GM21576 (cell line): Measurements from ENCODE around the gene CTBP1.

ENCODE experiments used
- ATAC-seq: cut with Tn5 transposase; IDR thresholded peaks from one replicate; pipeline ENCODE4 v1.9.1; 2021; ENCODE audit warnings: mild to moderate bottlenecking, moderate library complexity; ENCODE audit not compliant: unreplicated experiment

Gene CTBP1

DNA sequence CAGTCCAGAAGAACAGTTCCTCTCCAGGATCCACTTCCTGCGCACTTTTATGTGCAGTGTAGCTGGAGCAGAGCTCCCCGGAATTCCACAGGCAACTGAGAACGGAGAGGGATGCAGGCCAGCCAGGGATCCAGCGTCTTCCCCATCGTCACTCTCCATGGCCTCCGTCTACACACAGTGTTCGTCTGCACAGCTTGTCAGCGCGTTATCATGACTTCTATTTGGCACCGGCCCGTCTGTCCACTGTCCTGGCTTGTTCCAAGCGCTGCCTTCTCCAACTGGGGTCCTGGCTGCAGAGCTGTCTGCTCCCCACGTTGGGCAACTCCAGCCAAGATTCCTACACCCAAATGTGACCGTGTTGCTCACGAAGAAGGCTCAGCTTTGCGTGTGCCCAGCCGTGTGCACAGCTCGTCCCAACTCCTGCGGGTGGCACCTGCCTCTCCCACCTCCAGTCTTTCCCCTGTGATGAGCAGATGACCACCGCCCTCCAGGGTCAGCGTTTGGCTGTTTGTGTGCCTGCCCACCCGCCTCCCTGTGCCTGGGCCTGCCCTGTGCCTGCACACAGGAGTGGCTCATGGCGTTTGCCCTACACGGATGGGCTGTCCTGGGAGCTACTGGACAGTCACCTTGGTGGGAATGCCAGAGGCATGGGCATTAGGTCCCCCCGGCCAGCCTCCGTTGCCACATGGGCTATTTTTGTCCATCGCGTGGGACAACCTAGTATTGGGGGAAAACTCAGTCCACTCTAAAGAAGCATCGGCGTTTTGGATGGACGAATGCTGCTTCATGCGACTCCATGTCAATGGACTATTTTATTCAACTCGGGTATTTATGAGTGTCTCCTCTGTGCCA, 2.2 kb upstream of the CTBP1 start:
- ATAC-seq: no peak

DNA sequence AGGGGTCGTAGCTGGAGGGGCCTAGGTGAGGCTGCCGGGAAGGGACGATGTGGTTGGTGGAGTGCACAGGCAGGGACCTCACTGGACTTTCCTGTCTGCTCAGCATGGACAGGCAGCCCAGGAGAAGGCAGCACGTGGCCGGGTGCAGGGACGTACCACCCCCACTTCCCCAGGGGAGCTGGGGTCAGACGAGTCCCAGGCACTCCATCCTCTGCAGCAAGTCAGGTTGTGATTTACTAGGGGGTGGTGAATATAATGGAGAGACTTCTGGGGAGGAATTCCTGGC, 1.5 kb upstream of the CTBP1 start:
- no peak for ATAC-seq

DNA sequence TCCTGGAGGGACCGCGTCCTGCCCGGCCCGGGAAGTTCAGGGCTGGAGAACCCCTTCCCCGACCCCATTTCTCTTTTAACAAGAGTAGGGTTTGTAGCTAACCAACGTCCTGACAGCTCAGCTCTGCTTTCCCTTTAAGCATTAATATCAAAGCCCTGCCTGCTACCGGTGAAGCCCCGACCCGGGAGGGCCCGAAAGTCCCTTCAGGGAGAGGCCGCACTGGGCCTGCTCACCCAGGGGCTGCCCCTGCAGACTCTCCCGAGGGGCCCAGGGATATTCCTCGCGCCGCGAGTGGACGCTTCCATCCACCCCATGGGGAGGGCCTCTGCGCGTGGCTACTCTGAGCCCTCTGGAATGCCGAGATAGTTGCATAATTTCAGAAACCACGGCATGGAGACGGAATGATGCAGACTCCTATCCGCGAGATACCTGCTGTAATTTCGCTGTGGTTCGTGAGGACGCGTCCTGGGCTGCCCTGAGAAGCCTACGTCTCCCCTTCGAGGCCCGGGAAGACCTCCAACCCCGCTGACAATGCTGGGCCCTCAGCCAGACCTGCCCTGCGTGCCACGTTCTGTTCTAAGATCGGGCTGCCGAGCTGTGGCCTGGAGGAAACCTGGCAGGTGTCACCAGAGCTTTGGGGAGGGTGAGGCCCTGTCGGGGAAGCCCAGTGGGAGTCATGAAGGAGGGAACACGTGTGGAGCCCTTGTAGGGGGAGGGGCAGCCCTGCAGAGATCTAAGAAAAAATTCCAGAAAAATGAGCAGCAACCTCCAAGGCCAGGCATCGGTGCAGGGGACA, 999 bp upstream of the CTBP1 start:
- peak; percentile 9 for ATAC-seq

GRCh38 chr4:1249148-1249730, 309 bp upstream of the CTBP1 start:
- peak; percentile 48 for ATAC-seq

DNA sequence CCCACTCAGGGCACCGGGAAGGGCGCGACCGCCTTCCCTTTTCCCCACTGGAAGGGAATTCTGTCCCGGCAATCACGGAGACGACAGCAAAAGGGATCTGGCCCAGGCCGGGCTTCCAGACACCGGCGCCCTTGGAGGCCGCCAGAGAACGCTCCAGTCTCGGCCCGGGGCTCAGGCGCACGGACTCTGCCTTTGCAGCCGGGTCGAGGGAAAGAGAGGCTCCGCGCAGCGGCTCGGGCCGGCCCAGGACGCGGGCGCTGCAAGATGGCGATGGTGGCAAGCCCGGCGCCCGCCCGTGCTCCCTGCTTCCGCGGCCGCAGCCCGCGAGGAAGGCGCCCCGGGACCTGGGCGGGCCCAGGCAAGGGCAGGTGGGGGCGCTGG, 1.1 kb downstream of the CTBP1 start:
- ATAC-seq: peak; percentile 22

- ATAC-seq: no peak
Observed at GRCh38 chr4:1246901-1247863, 1.7 kb downstream of the CTBP1 start.

DNA sequence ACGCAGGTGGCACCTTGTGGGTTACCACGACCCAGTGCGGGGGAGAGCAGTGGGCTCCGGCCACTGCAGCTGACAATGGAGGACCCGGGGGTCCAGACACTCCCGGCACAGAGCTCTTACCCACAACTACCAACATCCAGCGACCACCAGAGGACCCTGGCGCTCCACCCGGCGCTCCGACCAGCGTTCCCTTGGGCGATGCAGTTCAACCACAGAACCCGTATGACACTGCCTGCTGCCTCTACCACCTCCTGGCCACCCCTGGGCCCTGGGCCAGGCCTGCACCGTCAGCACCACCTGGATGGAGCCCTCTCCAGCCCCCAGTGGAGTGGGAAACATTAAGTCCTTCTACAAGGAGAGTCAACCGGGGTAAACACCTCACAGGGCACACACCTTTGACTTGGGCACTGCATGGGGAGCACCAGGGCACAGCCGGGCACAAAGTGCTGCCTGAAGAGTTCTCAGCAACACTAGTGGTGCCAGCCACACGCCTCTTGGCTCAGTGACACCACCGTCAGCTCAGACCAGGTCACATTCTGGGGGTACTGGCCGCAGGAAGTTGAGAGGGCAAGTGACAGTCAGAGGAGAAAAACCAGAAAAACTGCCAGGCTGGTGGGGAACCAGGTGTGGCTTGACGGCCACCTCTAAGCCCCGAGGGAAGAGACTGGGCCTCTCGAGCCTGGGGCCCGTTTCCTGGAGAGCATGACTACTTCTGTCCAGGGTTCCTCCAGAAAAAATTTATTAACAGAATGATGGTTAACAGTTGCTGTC, 2.6 kb downstream of the CTBP1 start:
- ATAC-seq: no peak

- ATAC-seq: no peak
Observed at GRCh38 chr4:1245481-1246051, 3.4 kb downstream of the CTBP1 start.

GRCh38 chr4:1244978-1245471, 3.9 kb downstream of the CTBP1 start:
- no peak for ATAC-seq

DNA sequence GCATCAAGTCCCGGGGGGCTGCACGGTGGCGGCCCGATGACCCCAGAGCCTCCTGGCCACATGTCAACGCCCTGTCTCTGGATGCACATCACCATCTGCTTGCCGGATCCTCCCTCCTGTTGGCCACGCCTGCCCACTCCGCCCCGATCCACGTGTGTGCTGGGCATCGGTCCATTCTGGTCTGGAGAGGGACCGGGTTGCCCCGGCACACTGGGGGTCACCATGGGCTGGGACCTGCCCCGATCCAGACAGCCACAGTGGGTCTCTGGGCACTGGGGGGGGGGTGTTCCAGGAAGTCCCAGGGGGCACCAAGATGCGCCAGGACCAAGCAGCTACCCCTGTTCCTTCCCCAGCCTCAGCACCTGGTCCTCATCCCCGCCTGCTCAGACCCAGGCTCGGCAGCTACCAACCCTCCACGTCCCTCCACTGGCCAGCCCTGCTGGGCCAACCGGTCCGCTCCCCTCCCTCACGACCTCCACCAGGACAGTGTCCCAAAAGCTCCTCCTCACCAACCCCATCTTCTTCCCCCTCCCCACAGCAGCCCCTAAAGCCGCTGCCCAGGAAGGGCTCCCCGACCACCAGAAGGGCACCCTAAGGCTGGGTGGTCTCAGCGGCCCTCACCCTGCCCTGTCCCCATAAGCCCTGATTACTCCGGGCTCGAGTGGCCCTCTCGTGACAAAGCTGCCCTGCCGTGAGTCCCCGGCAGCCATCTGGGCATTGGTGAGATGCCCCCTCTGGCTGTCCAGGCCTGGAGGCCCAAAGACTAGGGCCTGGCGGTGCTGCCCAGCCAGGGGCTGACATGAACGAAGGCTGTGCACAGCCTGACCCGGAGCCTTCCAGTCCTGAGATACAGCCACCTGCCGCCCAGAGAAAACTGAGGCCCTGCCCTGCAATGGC, 4.6 kb downstream of the CTBP1 start:
- no peak for ATAC-seq

DNA sequence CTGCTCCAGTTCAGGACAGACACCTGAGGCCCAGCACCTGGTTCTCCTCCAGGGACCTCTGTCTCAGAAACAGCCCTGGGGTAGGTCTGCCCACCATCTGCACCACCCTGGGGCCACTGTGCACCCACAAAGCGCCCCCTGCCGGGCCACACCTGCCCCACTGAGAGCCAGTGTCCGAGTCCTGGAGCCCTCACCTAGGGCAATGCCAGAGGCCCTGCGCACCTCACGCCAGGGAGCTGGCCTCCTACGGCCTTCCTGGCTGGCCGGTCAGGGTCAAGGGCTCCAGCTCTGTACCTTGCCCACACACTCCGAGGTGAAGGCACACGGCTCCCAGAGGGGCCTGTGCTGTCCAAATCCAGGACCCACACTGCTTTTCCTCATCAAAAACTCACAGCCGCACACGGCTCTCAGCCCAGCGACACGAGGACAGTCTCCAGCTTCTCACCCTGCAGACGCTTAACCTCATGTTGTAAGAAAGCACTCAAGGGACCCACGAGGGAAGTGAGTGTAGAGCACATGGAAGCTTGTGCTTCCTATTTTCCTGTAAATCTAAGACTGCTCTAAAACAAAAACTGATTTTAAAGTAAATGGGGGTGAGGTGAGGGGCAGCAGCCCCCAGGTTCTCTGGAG, 5.4 kb downstream of the CTBP1 start:
- ATAC-seq: no peak

- ATAC-seq: no peak
Observed at GRCh38 chr4:1242506-1243450, 6.2 kb downstream of the CTBP1 start.

DNA sequence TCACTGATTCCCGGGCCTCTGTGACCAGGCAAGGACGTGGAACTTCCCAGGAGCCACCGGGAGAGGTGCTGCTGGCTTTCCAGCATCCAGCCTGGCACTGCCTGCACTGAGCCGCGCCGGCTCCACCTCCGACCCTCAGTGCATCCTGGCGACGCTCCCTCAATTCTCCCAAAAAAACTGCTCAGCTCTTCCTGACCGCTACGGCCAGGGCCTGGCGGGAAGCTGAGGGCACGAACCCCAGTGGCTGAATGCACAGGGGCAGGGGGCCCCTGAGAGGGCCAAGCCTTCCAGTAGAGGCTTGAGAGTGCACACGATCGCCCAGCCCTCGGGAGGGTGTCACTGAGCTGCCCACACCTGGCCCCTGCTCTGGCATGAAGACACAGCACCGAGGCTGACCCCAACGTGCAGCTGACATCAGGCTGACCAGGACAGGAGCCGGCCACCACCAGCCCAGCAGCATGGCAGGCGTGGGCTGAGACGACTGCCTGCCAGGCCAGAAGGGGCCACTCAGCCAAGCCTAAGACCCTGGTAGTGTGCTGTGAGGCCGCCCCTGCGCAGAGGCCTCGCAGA, 6.9 kb downstream of the CTBP1 start:
- no peak for ATAC-seq

DNA sequence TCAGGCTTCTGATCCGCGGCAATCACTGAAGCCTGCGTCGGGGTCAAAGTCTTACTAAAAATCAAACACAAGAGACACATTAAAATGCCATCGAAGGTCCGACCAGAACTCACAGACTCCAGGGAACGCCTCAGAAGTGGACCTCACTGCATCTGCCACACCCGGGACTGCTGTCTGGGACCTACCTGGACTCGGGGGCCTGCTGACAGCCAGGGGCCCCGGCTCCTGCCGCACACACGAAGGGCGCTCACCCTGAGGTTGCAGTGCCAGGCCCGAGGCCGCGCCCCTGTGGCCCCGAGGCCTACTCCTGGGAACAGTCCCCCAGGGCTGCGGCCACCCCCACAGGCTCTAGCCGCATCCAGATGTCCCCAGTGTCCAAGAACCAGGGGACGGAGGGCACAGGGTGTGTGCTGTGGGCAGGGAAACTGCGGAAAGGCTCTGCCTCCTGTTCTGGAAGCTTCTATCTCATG, 7.4 kb downstream of the CTBP1 start:
- no peak for ATAC-seq

DNA sequence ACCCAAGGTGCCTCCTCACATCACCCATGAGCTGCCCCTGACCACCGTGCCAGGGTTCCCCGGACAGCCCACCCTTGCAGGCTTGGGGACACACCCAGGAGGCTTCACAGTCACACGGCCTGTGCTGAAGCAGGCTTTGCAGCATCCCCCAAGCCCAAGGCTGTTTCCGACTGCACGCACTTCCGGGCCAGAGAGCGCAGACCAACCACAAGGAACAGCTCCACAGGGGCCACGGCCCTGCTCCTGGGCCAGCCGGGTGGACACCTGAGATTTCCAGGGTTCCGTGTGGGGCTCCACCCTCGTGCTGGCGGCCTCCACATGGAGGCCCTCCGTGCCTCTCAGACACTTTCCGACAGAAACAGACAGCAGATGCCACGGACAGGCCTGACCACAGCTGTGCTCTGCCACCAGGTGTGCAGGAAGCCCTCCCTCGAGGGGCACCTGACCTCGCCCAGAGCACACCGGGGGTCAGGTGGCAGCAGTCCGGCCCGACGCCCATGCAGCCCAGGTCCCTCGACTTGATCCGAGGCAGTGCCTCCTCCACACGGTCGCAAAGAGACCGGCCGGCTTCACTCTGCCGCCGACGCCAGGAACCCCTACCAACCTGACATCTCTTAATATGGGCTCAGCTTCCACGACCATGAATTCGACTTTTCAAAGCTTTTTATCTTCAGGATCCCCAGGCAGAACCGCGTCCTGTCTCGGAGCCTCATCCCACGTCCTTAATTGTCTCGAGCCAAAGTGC, 8.0 kb downstream of the CTBP1 start:
- ATAC-seq: no peak

DNA sequence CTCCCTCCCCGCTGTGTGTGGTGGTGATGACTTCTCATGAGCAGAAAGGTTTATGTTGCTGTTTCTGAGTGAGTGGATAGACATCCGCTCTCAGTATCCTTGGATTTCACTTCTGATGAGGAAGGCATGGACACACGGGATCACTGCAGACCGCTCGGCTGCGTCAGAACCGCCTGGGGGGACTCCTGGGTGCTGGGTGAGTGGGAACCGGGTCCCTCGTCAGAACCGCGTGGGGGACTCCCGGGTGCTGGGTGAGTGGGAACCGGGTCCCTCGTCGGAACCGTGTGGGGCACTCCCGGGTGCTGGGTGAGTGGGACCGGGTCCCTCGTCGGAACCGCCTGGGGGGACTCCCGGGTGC, 9.0 kb downstream of the CTBP1 start:
- no peak for ATAC-seq
